Measurements from ENCODE around the gene B3GNT3. TPM values are rescaled to one million over a fixed set of nuclear protein-coding genes. Genes with fewer than 3 reads are reported as not detected.

B3GNT3 gene
- total and polyA plus RNA-seq, 2 of the 13 experiments (the other 11 are each of a cell fraction or from before 2014, with no cell fraction given): 0.86 to 4.0 TPM

DNA sequence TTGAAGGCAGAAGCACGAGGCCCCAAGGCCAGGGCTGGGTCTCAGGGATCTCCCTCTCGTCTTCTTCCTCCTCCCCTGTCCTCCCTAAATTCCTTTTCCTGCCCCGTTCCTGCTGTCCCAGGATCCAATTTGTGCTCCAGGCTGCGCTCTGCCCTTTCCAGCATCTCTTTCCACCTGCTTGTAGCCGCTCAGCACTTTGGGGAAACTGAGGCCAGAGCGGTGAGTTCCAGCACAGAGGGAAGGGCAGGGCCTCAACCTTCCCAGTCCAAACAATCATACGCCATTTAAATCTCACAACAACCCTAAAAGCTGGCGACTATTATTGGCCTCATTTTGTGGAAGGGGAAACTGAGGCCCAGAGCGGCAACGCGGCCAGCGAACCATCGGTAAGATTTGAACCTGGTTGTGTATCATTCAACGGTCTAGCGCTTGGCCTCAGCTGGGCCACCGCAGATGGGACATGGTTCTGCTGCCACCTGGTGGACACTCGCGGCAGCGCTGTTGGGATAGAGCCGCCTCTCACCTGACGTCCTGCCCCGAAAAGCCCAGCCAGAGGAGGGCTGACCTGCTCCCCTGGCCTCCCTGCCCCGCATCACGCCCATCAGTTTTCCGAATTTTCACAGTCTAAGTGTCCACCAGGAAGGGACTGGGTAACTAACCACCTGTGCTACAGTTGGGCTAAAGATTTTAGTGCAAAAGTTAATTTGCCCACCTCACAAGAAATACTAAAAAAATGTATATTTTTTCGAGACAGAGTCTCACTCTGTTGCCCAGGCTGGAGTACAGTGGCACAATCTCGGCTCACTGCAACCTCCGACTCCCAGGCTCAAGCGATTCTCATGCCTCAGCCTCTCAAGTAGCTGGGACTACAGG lies 60.6 kb downstream of the B3GNT3 start (continued):
- TF ChIP-seq, protein P1, sequence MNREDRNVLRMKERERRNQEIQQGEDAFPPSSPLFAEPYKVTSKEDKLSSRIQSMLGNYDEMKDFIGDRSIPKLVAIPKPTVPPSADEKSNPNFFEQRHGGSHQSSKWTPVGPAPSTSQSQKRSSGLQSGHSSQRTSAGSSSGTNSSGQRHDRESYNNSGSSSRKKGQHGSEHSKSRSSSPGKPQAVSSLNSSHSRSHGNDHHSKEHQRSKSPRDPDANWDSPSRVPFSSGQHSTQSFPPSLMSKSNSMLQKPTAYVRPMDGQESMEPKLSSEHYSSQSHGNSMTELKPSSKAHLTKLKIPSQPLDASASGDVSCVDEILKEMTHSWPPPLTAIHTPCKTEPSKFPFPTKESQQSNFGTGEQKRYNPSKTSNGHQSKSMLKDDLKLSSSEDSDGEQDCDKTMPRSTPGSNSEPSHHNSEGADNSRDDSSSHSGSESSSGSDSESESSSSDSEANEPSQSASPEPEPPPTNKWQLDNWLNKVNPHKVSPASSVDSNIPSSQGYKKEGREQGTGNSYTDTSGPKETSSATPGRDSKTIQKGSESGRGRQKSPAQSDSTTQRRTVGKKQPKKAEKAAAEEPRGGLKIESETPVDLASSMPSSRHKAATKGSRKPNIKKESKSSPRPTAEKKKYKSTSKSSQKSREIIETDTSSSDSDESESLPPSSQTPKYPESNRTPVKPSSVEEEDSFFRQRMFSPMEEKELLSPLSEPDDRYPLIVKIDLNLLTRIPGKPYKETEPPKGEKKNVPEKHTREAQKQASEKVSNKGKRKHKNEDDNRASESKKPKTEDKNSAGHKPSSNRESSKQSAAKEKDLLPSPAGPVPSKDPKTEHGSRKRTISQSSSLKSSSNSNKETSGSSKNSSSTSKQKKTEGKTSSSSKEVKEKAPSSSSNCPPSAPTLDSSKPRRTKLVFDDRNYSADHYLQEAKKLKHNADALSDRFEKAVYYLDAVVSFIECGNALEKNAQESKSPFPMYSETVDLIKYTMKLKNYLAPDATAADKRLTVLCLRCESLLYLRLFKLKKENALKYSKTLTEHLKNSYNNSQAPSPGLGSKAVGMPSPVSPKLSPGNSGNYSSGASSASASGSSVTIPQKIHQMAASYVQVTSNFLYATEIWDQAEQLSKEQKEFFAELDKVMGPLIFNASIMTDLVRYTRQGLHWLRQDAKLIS (CRISPR knock-in tag; IDR thresholded peaks at IDR 0.05): no peak
- no peak for TF ChIP-seq ZNF292 (CRISPR knock-in tag; IDR thresholded peaks at IDR 0.05; ENCODE audit: borderline replicate concordance, low read depth)
- TF ChIP-seq NCOR1 (IDR thresholded peaks at IDR 0.05; ENCODE audit: borderline replicate concordance, low read length): no peak
- TF ChIP-seq, protein P2, sequence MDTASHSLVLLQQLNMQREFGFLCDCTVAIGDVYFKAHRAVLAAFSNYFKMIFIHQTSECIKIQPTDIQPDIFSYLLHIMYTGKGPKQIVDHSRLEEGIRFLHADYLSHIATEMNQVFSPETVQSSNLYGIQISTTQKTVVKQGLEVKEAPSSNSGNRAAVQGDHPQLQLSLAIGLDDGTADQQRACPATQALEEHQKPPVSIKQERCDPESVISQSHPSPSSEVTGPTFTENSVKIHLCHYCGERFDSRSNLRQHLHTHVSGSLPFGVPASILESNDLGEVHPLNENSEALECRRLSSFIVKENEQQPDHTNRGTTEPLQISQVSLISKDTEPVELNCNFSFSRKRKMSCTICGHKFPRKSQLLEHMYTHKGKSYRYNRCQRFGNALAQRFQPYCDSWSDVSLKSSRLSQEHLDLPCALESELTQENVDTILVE (CRISPR knock-in tag; IDR thresholded peaks at IDR 0.05): no peak
- TF ChIP-seq SIX4 (CRISPR knock-in tag; IDR thresholded peaks at IDR 0.05): no peak
- no peak for TF ChIP-seq YEATS2 (CRISPR knock-in tag; IDR thresholded peaks at IDR 0.05; ENCODE audit: borderline replicate concordance)
- TF ChIP-seq, protein P3, sequence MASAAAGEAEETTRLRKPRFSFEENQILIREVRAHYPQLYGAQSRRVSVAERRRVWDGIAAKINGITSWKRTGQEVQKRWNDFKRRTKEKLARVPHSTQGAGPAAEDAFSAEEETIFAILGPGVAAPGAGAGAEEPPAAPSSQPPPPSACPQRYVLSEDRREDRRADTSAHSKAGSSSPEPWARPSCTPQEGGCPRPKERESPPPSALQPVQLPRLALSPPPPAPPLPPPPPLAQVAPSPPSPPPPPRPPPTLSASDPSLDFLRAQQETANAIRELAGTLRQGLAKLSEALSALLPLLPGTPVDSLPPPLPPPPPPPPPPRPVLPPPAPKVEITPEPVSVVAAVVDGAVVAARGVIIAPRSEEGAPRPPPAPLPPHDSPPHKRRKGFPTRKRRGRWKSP (CRISPR knock-in tag; IDR thresholded peaks at IDR 0.05): no peak
- TF ChIP-seq PHB2 (IDR thresholded peaks at IDR 0.05; ENCODE audit: partially characterized antibody): no peak
- no peak for TF ChIP-seq RBM22 (optimal IDR thresholded peaks at IDR 0.05; ENCODE audit: low read length)
- no peak for TF ChIP-seq MYNN (CRISPR knock-in tag; IDR thresholded peaks at IDR 0.05; ENCODE audit: low read depth)
- no peak for TF ChIP-seq ZNF768 (CRISPR knock-in tag; IDR thresholded peaks at IDR 0.05)
- no peak for TF ChIP-seq HNRNPH1 (optimal IDR thresholded peaks at IDR 0.05; ENCODE audit: low read depth, low read length)
- TF ChIP-seq ZNF550 (CRISPR knock-in tag; IDR thresholded peaks at IDR 0.05; ENCODE audit: borderline replicate concordance): no peak
- TF ChIP-seq HNF4G (IDR thresholded peaks at IDR 0.05; ENCODE audit: borderline replicate concordance, low read depth, low read length): no peak
- TF ChIP-seq HNF4G (CRISPR knock-in tag; IDR thresholded peaks at IDR 0.05; ENCODE audit: borderline replicate concordance, low read depth): no peak
- TF ChIP-seq, protein P4, sequence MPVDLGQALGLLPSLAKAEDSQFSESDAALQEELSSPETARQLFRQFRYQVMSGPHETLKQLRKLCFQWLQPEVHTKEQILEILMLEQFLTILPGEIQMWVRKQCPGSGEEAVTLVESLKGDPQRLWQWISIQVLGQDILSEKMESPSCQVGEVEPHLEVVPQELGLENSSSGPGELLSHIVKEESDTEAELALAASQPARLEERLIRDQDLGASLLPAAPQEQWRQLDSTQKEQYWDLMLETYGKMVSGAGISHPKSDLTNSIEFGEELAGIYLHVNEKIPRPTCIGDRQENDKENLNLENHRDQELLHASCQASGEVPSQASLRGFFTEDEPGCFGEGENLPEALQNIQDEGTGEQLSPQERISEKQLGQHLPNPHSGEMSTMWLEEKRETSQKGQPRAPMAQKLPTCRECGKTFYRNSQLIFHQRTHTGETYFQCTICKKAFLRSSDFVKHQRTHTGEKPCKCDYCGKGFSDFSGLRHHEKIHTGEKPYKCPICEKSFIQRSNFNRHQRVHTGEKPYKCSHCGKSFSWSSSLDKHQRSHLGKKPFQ (CRISPR knock-in tag; IDR thresholded peaks at IDR 0.05; ENCODE audit: insufficient replicate concordance): no peak
- TF ChIP-seq AGO2 (optimal IDR thresholded peaks at IDR 0.05; ENCODE audit: low read depth, low read length): no peak
- no peak for TF ChIP-seq ZNF556 (CRISPR knock-in tag; IDR thresholded peaks at IDR 0.05; ENCODE audit: borderline replicate concordance)
- TF ChIP-seq ZNF333 (CRISPR knock-in tag; IDR thresholded peaks at IDR 0.05; ENCODE audit: borderline replicate concordance): no peak
- no peak for TF ChIP-seq ZNF598 (CRISPR knock-in tag; IDR thresholded peaks at IDR 0.05; ENCODE audit: borderline replicate concordance)
- no peak for TF ChIP-seq KDM3A (CRISPR knock-in tag; IDR thresholded peaks at IDR 0.05; ENCODE audit: low read depth)

Data from HepG2 (cell line).